K562 (cell line): ENCODE measurements around the gene CASKIN1. TPM values are rescaled to one million over a fixed set of nuclear protein-coding genes. Genes with fewer than 3 reads are reported as not detected.

Source experiments
- ATAC-seq: fragments of 200-7000 bp; cut with Tn5 transposase; 3 replicates; pipeline ENCODE4 v1.9.1; 2020; ENCODE audit warnings: moderate library complexity
- BruUV-seq: library from RNA; stranded (reverse); fragments of 400-500 nt; replicated peaks from 2 replicates; lab custom pipeline; 2021; lab: Mats Ljungman, UMichigan
- CTCF ChIA-PET: fragments of 300-600 bp; formaldehyde crosslinking; extraction: SDS; loops from one replicate; lab custom pipeline; 2021; ENCODE audit warnings: low intra/inter-chr PET ratio; lab: Yijun Ruan, JAX
- POLR2A ChIA-PET: fragments of 300-600, 350-650 bp; sonication (Branson Sonifier 250); formaldehyde crosslinking; extraction: SDS; loops from one replicate; lab custom pipeline; 2021; ENCODE audit warnings: antibody characterized with exemption, inconsistent platforms; lab: Yijun Ruan, JAX
- DNase-seq, 4 experiments: peaks; one replicate each; pipeline versions ENCODE4 v3.0.0 to v3.0.0-alpha.2; 2011 to 2018; ENCODE audit warnings: low spot score in 3 of 4, mixed read lengths in 3 of 4; ENCODE audit errors: extremely low read depth in 1 of 4
- FAIRE-seq: peaks from 2 replicates; lab custom pipeline; 2011; peaks lifted over from hg19 to GRCh38; lab: Jason Lieb, UNC
- H2AFZ ChIP-seq: 2 replicates; pipeline ENCODE4 v1.6.0; 2011; ENCODE audit warnings: low read depth, low read length, control low read depth, inconsistent platforms
- H3K27ac ChIP-seq: fragments of 200-600 bp; 3 replicates; pipeline ENCODE4 v1.8.0; 2011; ENCODE audit warnings: low read depth, mild to moderate bottlenecking, control low read depth, inconsistent platforms, low read length, moderate library complexity, mixed read lengths; ENCODE audit errors: extremely low read depth
- H3K27me3 ChIP-seq, 2 experiments: fragments of 300-600 bp in 1 of 2; 2 replicates in 1 of 2; 3 replicates in 1 of 2; pipeline versions ENCODE4 v1.6.0 to v1.8.0; 2011; ENCODE audit warnings: inconsistent platforms in 2 of 2, low read length in 2 of 2, mild to moderate bottlenecking in 1 of 2, mixed read lengths in 1 of 2, moderate library complexity in 1 of 2; ENCODE audit not compliant: control insufficient read depth in 2 of 2, insufficient read depth in 2 of 2
- H3K36me3 ChIP-seq: fragments of 300-600 bp; 3 replicates; pipeline ENCODE4 v1.8.0; 2011; ENCODE audit warnings: mild to moderate bottlenecking, low read length, inconsistent platforms; ENCODE audit not compliant: control insufficient read depth, insufficient read depth
- H3K4me1 ChIP-seq, 2 experiments: fragments of 200-600 bp in 1 of 2; replicated peaks in 1 of 2; 2 replicates in 1 of 2; 3 replicates in 1 of 2; pipeline versions ENCODE4 v1.5.1 to v1.8.0; 2011; ENCODE audit warnings: inconsistent platforms in 2 of 2, low read length in 2 of 2, mild to moderate bottlenecking in 1 of 2, mixed read lengths in 1 of 2, moderate library complexity in 1 of 2; ENCODE audit not compliant: control insufficient read depth in 2 of 2, insufficient read depth in 2 of 2
- H3K4me2 ChIP-seq: 2 replicates; pipeline ENCODE4 v1.6.1; 2011; ENCODE audit warnings: low read length, control low read depth, inconsistent platforms, mixed read lengths; ENCODE audit not compliant: insufficient read depth
- H3K4me3 ChIP-seq: fragments of 200-600 bp; sonication (generic), shearing (Covaris generic); 2 replicates; pipeline ENCODE4 v1.5.1; 2016; ENCODE audit warnings: control low read depth, inconsistent platforms
- H3K79me2 ChIP-seq: fragments of 200-600 bp; 3 replicates; pipeline ENCODE4 v1.8.0; 2011; ENCODE audit warnings: low read length, inconsistent platforms; ENCODE audit not compliant: control insufficient read depth, insufficient read depth
- H3K9ac ChIP-seq, 2 experiments: 2 replicates each; pipeline versions ENCODE4 v1.6.0 to v1.6.1; 2011; ENCODE audit warnings: low read depth in 2 of 2, low read length in 2 of 2, control low read depth in 1 of 2, inconsistent platforms in 1 of 2, mild to moderate bottlenecking in 1 of 2, mixed read lengths in 1 of 2; ENCODE audit not compliant: insufficient read depth in 1 of 2
- H3K9me1 ChIP-seq: one replicate; pipeline ENCODE4 v1.6.0; 2011; ENCODE audit warnings: inconsistent platforms, mild to moderate bottlenecking, low read length, moderate library complexity; ENCODE audit not compliant: control insufficient read depth, insufficient read depth
- H3K9me3 ChIP-seq: replicated peaks from 2 replicates; pipeline ENCODE4 v1.5.1; 2011; ENCODE audit warnings: low read depth, low read length, inconsistent platforms; ENCODE audit not compliant: control insufficient read depth, insufficient read depth
- H4K20me1 ChIP-seq: replicated peaks from 2 replicates; pipeline ENCODE4 v1.6.1; 2011; ENCODE audit warnings: low read length, inconsistent platforms, mixed read lengths; ENCODE audit not compliant: control insufficient read depth, insufficient read depth
- BMI1 ChIP-seq: fragments of 150-350 bp; IDR thresholded peaks from 2 replicates; pipeline ENCODE4 v1.6.1; 2014; ENCODE audit warnings: low read length
- CSDE1 ChIP-seq, 2 experiments: fragments of 450-650 bp; IDR thresholded peaks; 2 replicates each; pipeline ENCODE4 v1.6.1; 2016; ENCODE audit warnings: mild to moderate bottlenecking in 1 of 2
- MEIS2 ChIP-seq: fragments of 450-650 bp; IDR thresholded peaks from 2 replicates; pipeline ENCODE4 v1.6.1; 2014; ENCODE audit warnings: mild to moderate bottlenecking; ENCODE audit not compliant: partially characterized antibody
- NFIC ChIP-seq: fragments of 450-650 bp; IDR thresholded peaks from 2 replicates; pipeline ENCODE4 v1.6.1; 2017; ENCODE audit warnings: mild to moderate bottlenecking, inconsistent platforms
- PHF21A ChIP-seq: fragments of 450-650 bp; IDR thresholded peaks from 2 replicates; pipeline ENCODE4 v1.6.1; 2017; ENCODE audit warnings: low read depth, borderline replicate concordance
- RFX1 ChIP-seq: fragments of 450-650 bp; IDR thresholded peaks from 2 replicates; pipeline ENCODE4 v1.6.1; 2016; ENCODE audit warnings: mild to moderate bottlenecking, moderate library complexity
- ZBTB17 ChIP-seq: fragments of 450-650 bp; formaldehyde crosslinking; IDR thresholded peaks from 2 replicates; pipeline ENCODE4 v1.4.0; 2020; ENCODE audit warnings: mild to moderate bottlenecking
- ZFP36 ChIP-seq: fragments of 150-350 bp; IDR thresholded peaks from 2 replicates; pipeline ENCODE4 v1.6.1; 2018; ENCODE audit warnings: low read length, low read depth; ENCODE audit not compliant: partially characterized antibody
- ZNF263 ChIP-seq: sonication (generic); formaldehyde crosslinking; IDR thresholded peaks from 2 replicates; pipeline ENCODE4 v1.8.0; 2022; ENCODE audit warnings: mild to moderate bottlenecking, missing genetic modification reagents, borderline replicate concordance
- ZNF274 ChIP-seq: IDR thresholded peaks from 2 replicates; pipeline ENCODE4 v1.6.1; 2011; ENCODE audit warnings: low read depth, mild to moderate bottlenecking, low read length, moderate library complexity, borderline replicate concordance
- WGBS: fragments of 100-300 bp; shearing (Covaris generic); methylation state at CpG from one replicate; pipeline ENCODE4 v1.1.6; 2016; ENCODE audit warnings: low coverage, mixed read lengths; ENCODE audit not compliant: insufficient coverage; ENCODE audit errors: missing lambda C conversion rate; 5-methylcytosine and 5-hydroxymethylcytosine counted together
- in situ Hi-C: fragments of 300-500 bp; cut with MboI; formaldehyde crosslinking; loops from 4 replicates; pipeline ENCODE4 v1.15.0; 2018; ENCODE audit warnings: inconsistent platforms, mixed read lengths
- intact Hi-C: fragments of 100-400 bp; cut with micrococcal nuclease; formaldehyde crosslinking; loops from 2 replicates; pipeline ENCODE4 v1.14.2; 2022
- polyA plus RNA-seq, 8 experiments: library from polyadenylated mRNA; depleted of rRNA in 4 of 8; stranded (reverse) in 5 of 8; unstranded in 3 of 8; fragments of >200 nt; fragmentation: Nextera tagmentation in 2 of 8; fragmentation: Illumina TruSeq in 1 of 8; extraction: Ambion mirVana in 2 of 8; extraction: Trizol in 1 of 8; gene quantifications; 2 replicates each; pipeline versions ENCODE4 v1.2.1 to v1.2.3, GENCODE V29; 2011 to 2014; ENCODE audit warnings: inconsistent platforms in 1 of 8, missing spikeins in 1 of 8
- total RNA-seq, 7 experiments: library from RNA; depleted of rRNA in 6 of 7; stranded (reverse); fragments of >200 nt in 6 of 7; fragmentation: Illumina TruSeq in 2 of 7; extraction: Trizol in 2 of 7; gene quantifications; 2 replicates each; pipeline versions ENCODE4 v1.2.1 to v1.2.3, GENCODE V29; 2011 to 2021; ENCODE audit warnings: low replicate concordance in 1 of 7
- TF ChIP-seq, protein P1 (sequence below): fragments of 450-650 bp; IDR thresholded peaks from 2 replicates; pipeline ENCODE4 v1.6.1; 2016
- TF ChIP-seq, protein P2 (sequence below), 3 experiments: fragments of 200-800 bp in 1 of 3; sonication (Bioruptor generic) in 1 of 3; sonication (generic) in 1 of 3; formaldehyde crosslinking in 1 of 3; IDR thresholded peaks; 2 replicates each; pipeline versions ENCODE4 v1.6.1 to v1.8.0; 2016 to 2022; ENCODE audit warnings: mild to moderate bottlenecking in 2 of 3, missing compliant biosample characterization in 2 of 3, missing genetic modification characterization in 2 of 3, missing genetic modification reagents in 1 of 3

CASKIN1 gene
- total and polyA plus RNA-seq, 9 of the 15 experiments (the other 6 are each of a cell fraction or from before 2014, with no cell fraction given), result 0.15 to 4.5 (median 1.5) TPM; not detected in 2

DNA sequence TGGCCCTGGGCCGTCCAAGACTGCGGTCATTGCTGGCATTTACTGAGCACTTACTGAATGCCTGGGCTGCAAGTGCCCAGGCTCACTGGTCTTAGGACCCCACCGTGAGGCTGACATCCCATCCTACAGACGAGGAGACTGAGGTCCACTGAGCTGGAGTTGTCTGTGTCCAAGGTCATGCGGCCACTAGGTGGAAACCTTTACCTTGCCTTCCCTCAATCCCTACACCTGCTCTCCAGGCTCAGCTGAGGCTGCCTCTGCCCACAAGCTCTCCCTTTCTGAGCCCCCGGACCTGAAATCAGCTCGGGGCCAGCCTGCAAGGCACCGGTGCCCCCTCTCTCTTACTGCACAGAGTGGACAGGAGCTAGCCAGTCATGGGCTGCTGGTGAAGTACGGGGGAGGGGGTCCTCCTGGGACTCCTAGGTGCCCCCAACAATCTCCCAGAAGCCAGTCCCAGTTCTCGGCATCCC is 1.5 kb downstream of the CASKIN1 start (continued):
- no peak for TF ChIP-seq ZFP36
- TF ChIP-seq NFIC, result no peak
- TF ChIP-seq, all 486 proteins: peak for 33

DNA sequence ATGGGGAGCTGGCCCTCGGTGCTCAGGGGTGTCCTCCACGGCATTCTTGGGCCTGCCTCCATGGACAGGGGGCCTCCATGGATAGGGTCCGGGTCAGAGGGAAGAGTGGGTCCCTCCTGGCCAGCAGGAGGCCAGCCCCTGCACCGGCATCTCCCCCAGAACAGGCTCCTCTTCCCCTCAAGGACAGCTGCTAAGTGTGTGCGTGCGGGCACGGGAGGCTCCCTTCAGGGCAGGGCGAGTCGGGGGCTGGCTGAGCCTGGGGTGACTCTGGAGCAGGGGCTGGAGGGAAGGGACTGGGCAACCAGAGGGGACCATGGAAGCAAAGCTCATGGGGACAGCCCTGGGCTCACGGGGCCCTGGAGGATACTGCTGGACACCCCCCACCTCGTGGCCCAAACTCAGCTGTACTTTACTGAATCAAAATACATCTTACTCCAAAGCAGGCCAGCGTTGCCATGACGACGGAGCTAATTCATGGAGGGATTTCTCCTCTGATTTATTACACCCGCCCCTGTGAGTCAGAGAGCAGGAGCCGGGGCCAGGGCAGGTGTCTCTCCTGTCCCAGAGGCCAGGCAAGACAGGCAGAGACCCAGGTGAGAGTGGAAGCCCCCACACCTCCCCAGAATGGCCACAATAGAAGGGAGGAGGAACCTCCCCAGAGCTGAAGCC is 2.1 kb downstream of the CASKIN1 start:
- CTCF ChIA-PET, result interaction anchor here (1.3 to 2.8 kb wide), 3 partner anchors 57 to 733 kb away, joined by 3 to 18 read pairs (median 5); partner anchors contain the start of gene ECI1
- Histone ChIP-seq H3K9me3 (no peaks in the 10 kb centered on the region), H3K4me2 (no peak overlapping the region)

More for the DNA sequence above, 2.1 kb downstream of the CASKIN1 start:
- 40% methylated on average over 16 of the region's 16 CpGs for WGBS
- H3K36me3 ChIP-seq, result no peaks in the 10 kb centered on the region
- 0 out of 4 replicates have a peak overlapping the region, but pooled peaks of 1 of the 2 experiments have one; percentile 33 for H3K9ac ChIP-seq
- no peak for ATAC-seq
- H3K4me3 ChIP-seq, result no peak overlapping the region
- no peak for TF ChIP-seq ZNF263
- no peak for TF ChIP-seq ZBTB17 (CRISPR knock-in tag)
- TF ChIP-seq CSDE1 (IDR thresholded peaks at IDR 0.05), result peak in 1 of 2 experiments; percentile 58; a peak in 1 of 4 replicates
- TF ChIP-seq BMI1, result peak; percentile 53; the same call in 1 of the 2 replicates
- no peak for TF ChIP-seq ZNF274
- TF ChIP-seq PHF21A, result 0 out of 2 replicates have a peak, but pooled peaks have one; percentile 35
- TF ChIP-seq, protein P1, sequence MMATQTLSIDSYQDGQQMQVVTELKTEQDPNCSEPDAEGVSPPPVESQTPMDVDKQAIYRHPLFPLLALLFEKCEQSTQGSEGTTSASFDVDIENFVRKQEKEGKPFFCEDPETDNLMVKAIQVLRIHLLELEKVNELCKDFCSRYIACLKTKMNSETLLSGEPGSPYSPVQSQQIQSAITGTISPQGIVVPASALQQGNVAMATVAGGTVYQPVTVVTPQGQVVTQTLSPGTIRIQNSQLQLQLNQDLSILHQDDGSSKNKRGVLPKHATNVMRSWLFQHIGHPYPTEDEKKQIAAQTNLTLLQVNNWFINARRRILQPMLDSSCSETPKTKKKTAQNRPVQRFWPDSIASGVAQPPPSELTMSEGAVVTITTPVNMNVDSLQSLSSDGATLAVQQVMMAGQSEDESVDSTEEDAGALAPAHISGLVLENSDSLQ, result peak; percentile 14; the same call in 1 of the 2 replicates
- TF ChIP-seq, protein P2, sequence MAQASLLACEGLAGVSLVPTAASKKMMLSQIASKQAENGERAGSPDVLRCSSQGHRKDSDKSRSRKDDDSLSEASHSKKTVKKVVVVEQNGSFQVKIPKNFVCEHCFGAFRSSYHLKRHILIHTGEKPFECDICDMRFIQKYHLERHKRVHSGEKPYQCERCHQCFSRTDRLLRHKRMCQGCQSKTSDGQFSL (CRISPR knock-in tag; IDR thresholded peaks at IDR 0.05), result peak; percentile 41; the same call in 1 of the 2 replicates
- TF ChIP-seq, protein P2 (tag; IDR thresholded peaks at IDR 0.05), result no peak
- peak; percentile 9 for TF ChIP-seq MEIS2
- peak; percentile 95 for TF ChIP-seq RFX1
- TF ChIP-seq, all 486 proteins: peak for 7
- no TSS peak for BruUV-seq
- Histone ChIP-seq H4K20me1 (0 out of 2 replicates have a peak, but pooled peaks cover 6% of the 10 kb centered on the region), H3K9me1 (no peaks in the 10 kb centered on the region), H3K4me1 (peaks cover 3 to 65% of the 10 kb centered on the region in 2 experiments; a peak in 4 of 5 replicates), H2AFZ (no peak overlapping the region), H3K27ac (no peak overlapping the region), H3K27me3 (peaks cover 0 to 5% of the 10 kb centered on the region in 2 experiments; a peak in 2 of 5 replicates), H3K79me2 (no peaks in the 10 kb centered on the region)
- in situ Hi-C loops (no loop called here), intact Hi-C loops (no loop called here)
- peak in 2 of 4 experiments; percentile 35 to 49 for DNase-seq
- no peak for FAIRE-seq
- POLR2A ChIA-PET, result interaction anchor here (0.7 to 2.5 kb wide), 12 partner anchors 10 to 488 kb away, joined by 3 to 17 read pairs (median 4); partner anchors contain the start of genes ECI1, KCTD5, MLST8 and TRAF7
